Endodermal cell (in vitro differentiated cells): ENCODE data around the gene TCF7L2. TPM values are rescaled to one million over a fixed set of nuclear protein-coding genes. Genes with fewer than 3 reads are reported as not detected.

Source experiments
- DNase-seq: peaks from one replicate; pipeline ENCODE4 v3.0.0-alpha.2; 2017
- H3K27ac ChIP-seq: 2 replicates; pipeline ENCODE4 v1.5.1; 2013; ENCODE audit warnings: mild to moderate bottlenecking, low read depth, low read length, moderate library complexity
- H3K27me3 ChIP-seq: 2 replicates; pipeline ENCODE4 v1.6.1; 2013; ENCODE audit warnings: mild to moderate bottlenecking, low read length, moderate library complexity; ENCODE audit not compliant: insufficient read depth, control insufficient read depth, poor library complexity, severe bottlenecking
- H3K36me3 ChIP-seq: 2 replicates; pipeline ENCODE4 v1.7.0; 2013; ENCODE audit warnings: mild to moderate bottlenecking, low read length, moderate library complexity; ENCODE audit not compliant: control insufficient read depth, insufficient read depth
- H3K4me1 ChIP-seq: one replicate; pipeline ENCODE4 v1.7.0; 2013; ENCODE audit warnings: low read length; ENCODE audit not compliant: control insufficient read depth, insufficient read depth
- H3K4me3 ChIP-seq: 2 replicates; pipeline ENCODE4 v1.5.1; 2013; ENCODE audit warnings: mild to moderate bottlenecking, low read length, moderate library complexity
- H3K9ac ChIP-seq: 2 replicates; pipeline ENCODE4 v1.6.1; 2013; ENCODE audit warnings: mild to moderate bottlenecking, low read length, moderate library complexity; ENCODE audit not compliant: poor library complexity, severe bottlenecking; ENCODE audit errors: extremely low read depth
- H3K9me3 ChIP-seq: 2 replicates; pipeline ENCODE4 v1.6.1; 2013; ENCODE audit warnings: mild to moderate bottlenecking, low read length, moderate library complexity; ENCODE audit not compliant: control insufficient read depth
- H3K27ac Mint-ChIP-seq: 2 replicates; pipeline ENCODE4 v1.8.0; 2020; ENCODE audit warnings: mixed read lengths
- H3K27me3 Mint-ChIP-seq: 2 replicates; pipeline ENCODE4 v1.8.0; 2021; ENCODE audit warnings: mild to moderate bottlenecking, mixed read lengths; ENCODE audit not compliant: insufficient read depth
- H3K36me3 Mint-ChIP-seq: 2 replicates; pipeline ENCODE4 v1.8.0; 2020; ENCODE audit warnings: low read depth, mixed read lengths
- H3K4me1 Mint-ChIP-seq: 2 replicates; pipeline ENCODE4 v1.8.0; 2020; ENCODE audit warnings: mixed read lengths
- H3K4me3 Mint-ChIP-seq: 2 replicates; pipeline ENCODE4 v1.8.0; 2020; ENCODE audit warnings: mild to moderate bottlenecking, moderate library complexity, mixed read lengths
- H3K9me3 Mint-ChIP-seq: 2 replicates; pipeline ENCODE4 v1.8.0; 2020; ENCODE audit warnings: mild to moderate bottlenecking, mixed read lengths
- CTCF ChIP-seq: fragments of 200-600 bp; sonication (generic); conservative IDR thresholded peaks from 2 replicates; pipeline ENCODE4 v1.5.0; 2021; ENCODE audit warnings: antibody characterized with exemption, mild to moderate bottlenecking
- WGBS, 2 experiments: methylation state at CpG; one replicate each; pipeline versions ENCODE4 v1.1.5 to v1.1.7; 2013; ENCODE audit warnings: missing lambda C conversion rate in 2 of 2, mixed read lengths in 1 of 2; ENCODE audit not compliant: insufficient coverage in 1 of 2, insufficient read length in 1 of 2; 5-methylcytosine and 5-hydroxymethylcytosine counted together
- total RNA-seq, 2 donors: library from RNA; stranded (reverse); fragmentation: NEBNext Ultra II Directional in 1 of 2; extraction: Animal tissue kit (Norgen Biotek cat#: 25700) in 1 of 2; gene quantifications; 2 replicates in 1 of 2; 3 replicates in 1 of 2; pipeline ENCODE4 v1.2.1, GENCODE V29; 2021

Gene TCF7L2
- total RNA-seq, 2 donors from 2014 or later = 73.2 to 105 TPM

- H3K9me3 ChIP-seq = no peaks in the 10 kb centered on the region
- H3K27me3 ChIP-seq = no peaks in the 10 kb centered on the region
- no peak for TF ChIP-seq CTCF
- peak overlapping the region; percentile 94 for H3K27ac Mint-ChIP-seq
- peak overlapping the region; percentile 92 for H3K4me3 ChIP-seq
- H3K9me3 Mint-ChIP-seq = no peaks in the 10 kb centered on the region
- H3K9ac ChIP-seq = peak overlapping the region; percentile 96
- H3K4me3 Mint-ChIP-seq = peak overlapping the region; percentile 99
- peaks cover 18% of the 10 kb centered on the region for H3K36me3 Mint-ChIP-seq
- no peaks in the 10 kb centered on the region for H3K27me3 Mint-ChIP-seq
- H3K36me3 ChIP-seq = peaks cover 22% of the 10 kb centered on the region
- H3K4me1 Mint-ChIP-seq = peaks cover 50% of the 10 kb centered on the region
- WGBS, 2 experiments = 2 to 5% methylated on average over 14 to 26 of the region's 26 CpGs
- peaks cover 20% of the 10 kb centered on the region for H3K4me1 ChIP-seq
- H3K27ac ChIP-seq = peak overlapping the region; percentile 96
- peak; percentile 76 for DNase-seq
Measured at GRCh38 chr10:112953174-112954159, 3.4 kb downstream of the TCF7L2 start.

GRCh38 chr10:112954974-112955581 lies 5.0 kb downstream of the TCF7L2 start:
- peaks cover 25% of the 10 kb centered on the region for H3K4me1 ChIP-seq
- H3K9me3 Mint-ChIP-seq = no peaks in the 10 kb centered on the region
- H3K27ac ChIP-seq = peak overlapping the region; percentile 16
- peak overlapping the region; percentile 92 for H3K4me3 ChIP-seq
- peaks cover 28% of the 10 kb centered on the region for H3K36me3 Mint-ChIP-seq
- TF ChIP-seq CTCF = no peak
- H3K9ac ChIP-seq = peak overlapping the region; percentile 96
- no peaks in the 10 kb centered on the region for H3K27me3 ChIP-seq
- H3K4me1 Mint-ChIP-seq = peaks cover 58% of the 10 kb centered on the region
- peak overlapping the region; percentile 99 for H3K4me3 Mint-ChIP-seq
- DNase-seq = peak; percentile 81
- H3K27ac Mint-ChIP-seq = peak overlapping the region; percentile 89
- 2 to 4% methylated on average over 4 to 6 of the region's 7 CpGs for WGBS, 2 experiments
- no peaks in the 10 kb centered on the region for H3K9me3 ChIP-seq
- peaks cover 35% of the 10 kb centered on the region for H3K36me3 ChIP-seq
- no peaks in the 10 kb centered on the region for H3K27me3 Mint-ChIP-seq

- peak overlapping the region; percentile 89 for H3K27ac Mint-ChIP-seq
- H3K9me3 Mint-ChIP-seq = no peaks in the 10 kb centered on the region
- no peak for DNase-seq
- H3K4me1 ChIP-seq = peaks cover 29% of the 10 kb centered on the region
- H3K36me3 ChIP-seq = peaks cover 41% of the 10 kb centered on the region
- peak overlapping the region; percentile 96 for H3K9ac ChIP-seq
- H3K4me3 Mint-ChIP-seq = peak overlapping the region; percentile 99
- H3K4me3 ChIP-seq = peak overlapping the region; percentile 92
- TF ChIP-seq CTCF = no peak
- H3K9me3 ChIP-seq = no peaks in the 10 kb centered on the region
- peaks cover 63% of the 10 kb centered on the region for H3K4me1 Mint-ChIP-seq
- no peaks in the 10 kb centered on the region for H3K27me3 ChIP-seq
- peaks cover 33% of the 10 kb centered on the region for H3K36me3 Mint-ChIP-seq
- peak overlapping the region; percentile 62 for H3K27ac ChIP-seq
- 8 to 13% methylated on average over 10 to 12 of the region's 12 CpGs for WGBS, 2 experiments
- H3K27me3 Mint-ChIP-seq = no peaks in the 10 kb centered on the region
Measured at GRCh38 chr10:112955582-112956421, 5.8 kb downstream of the TCF7L2 start.
